NB4 (cell line): ENCODE results near the gene C17orf58.

Experiments
- MAX ChIP-seq: IDR thresholded peaks from 2 replicates; pipeline ENCODE4 v1.6.1; 2011; ENCODE audit warnings: low read depth, low read length
- POLR2A ChIP-seq: IDR thresholded peaks from 2 replicates; pipeline ENCODE4 v1.6.1; 2011; ENCODE audit warnings: mild to moderate bottlenecking; ENCODE audit not compliant: insufficient read length; ENCODE audit errors: extremely low read depth
- TF ChIP-seq, protein P1 (sequence below): IDR thresholded peaks from one replicate; pipeline ENCODE4 v1.5.1; 2012; ENCODE audit warnings: low read depth, low read length

GRCh38 chr17:68019336-68019674 lies 23.0 kb upstream of the C17orf58 start:
- TF ChIP-seq, protein P1, sequence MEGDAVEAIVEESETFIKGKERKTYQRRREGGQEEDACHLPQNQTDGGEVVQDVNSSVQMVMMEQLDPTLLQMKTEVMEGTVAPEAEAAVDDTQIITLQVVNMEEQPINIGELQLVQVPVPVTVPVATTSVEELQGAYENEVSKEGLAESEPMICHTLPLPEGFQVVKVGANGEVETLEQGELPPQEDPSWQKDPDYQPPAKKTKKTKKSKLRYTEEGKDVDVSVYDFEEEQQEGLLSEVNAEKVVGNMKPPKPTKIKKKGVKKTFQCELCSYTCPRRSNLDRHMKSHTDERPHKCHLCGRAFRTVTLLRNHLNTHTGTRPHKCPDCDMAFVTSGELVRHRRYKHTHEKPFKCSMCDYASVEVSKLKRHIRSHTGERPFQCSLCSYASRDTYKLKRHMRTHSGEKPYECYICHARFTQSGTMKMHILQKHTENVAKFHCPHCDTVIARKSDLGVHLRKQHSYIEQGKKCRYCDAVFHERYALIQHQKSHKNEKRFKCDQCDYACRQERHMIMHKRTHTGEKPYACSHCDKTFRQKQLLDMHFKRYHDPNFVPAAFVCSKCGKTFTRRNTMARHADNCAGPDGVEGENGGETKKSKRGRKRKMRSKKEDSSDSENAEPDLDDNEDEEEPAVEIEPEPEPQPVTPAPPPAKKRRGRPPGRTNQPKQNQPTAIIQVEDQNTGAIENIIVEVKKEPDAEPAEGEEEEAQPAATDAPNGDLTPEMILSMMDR: no peak
- TF ChIP-seq POLR2A (no peak), MAX (no peak)
